Amniotic stem cell (primary cell): Measurements from ENCODE around the gene PDE4D.

Source experiments
- DNase-seq: peaks from one replicate; lab custom pipeline; 2025; lab: John Stamatoyannopoulos, UW

The PDE4D gene

DNA sequence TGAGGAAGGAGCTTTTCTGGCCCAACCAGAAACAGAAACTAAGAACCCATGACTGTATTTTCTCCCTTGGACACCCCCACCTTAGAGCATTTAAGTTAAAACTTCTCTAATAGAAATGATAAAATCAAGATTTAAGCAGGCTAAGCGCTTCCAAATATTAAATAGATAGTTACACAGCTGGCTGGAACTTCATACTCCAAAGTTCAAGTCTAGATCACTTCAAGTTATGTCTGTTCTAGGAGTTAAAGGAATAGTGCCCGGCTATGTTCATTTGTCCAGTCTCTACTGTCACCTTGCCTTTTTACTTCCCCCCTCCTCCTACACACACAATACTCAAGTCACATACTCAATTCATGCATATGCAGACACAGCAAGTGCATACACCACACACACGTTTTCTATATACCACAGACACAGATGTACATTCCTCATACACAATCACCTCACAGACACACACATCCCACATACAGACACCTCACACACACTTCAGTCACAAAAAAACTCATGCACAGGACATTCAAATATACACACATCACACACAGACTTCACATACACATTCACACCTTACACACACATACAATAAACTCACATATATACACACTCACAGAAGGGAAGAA lies 237.7 kb downstream of the PDE4D start:
- no peak for DNase-seq

GRCh38 chr5:59654691-59655090 lies 238.8 kb downstream of the PDE4D start:
- no peak for DNase-seq

DNA sequence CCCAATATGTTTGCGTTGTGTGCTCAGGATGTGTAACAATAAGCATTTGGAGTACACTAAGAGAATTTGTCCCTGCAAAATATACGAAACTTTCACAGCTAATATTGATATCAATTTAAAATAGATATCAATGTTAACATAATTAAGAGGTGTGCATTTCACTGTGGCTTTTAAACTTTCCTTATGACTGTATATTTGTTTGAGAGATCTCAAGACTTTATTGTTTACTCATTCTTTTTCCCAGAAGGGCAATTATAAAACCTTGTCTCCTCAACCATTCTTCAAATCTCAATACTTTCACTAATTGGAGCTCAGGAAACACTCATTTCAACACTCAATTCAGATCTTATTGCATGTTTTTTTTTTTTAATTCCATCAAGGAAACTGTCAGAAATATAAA lies 241.1 kb downstream of the PDE4D start:
- no peak for DNase-seq

DNA sequence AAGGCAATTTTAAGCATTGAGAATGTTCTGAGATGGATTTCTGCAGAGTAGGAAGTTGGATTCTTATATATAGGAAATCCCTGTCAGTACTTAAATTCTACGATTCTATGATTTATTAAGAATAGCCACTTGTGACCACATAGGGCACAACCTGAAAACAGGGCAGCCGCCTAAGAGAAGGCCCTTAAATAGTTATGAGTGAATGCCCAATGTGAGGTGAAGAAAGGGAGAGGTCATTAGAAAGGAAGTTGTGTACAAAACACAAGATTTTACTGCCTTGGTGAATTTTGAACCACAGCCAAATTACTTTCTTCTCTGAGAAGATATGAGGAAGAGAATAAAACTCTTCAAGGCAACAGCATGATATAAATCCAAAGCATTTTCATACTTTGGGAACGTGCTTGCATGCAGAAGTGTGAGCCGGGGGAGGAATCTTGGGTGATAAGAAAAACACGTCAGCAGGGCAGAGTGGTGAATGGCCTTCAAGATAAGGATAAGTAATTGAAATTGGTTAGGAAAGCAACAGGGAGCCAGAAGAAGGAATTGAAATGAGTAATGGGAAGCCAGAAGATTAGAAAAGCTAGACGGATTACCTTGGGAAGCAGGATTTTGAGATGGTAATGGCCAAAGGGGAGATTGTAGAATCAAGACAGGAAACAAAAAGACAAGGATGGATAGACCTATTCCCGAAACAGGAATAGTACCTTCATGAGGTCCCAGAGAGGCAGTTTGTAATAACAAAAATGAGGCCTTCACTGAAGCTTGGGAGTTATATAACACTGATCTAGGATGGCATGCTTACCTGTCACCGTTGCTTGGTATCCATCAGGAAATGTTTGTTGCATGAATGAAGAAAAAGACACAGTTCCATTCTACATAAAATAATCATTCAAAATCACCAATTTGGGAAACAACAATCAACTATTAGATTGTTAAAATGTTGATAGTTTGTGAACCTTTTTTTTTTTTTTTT lies 244.3 kb downstream of the PDE4D start:
- no peak for DNase-seq

- no peak for DNase-seq
Observed at GRCh38 chr5:59648038-59648831, 245.3 kb downstream of the PDE4D start.

- DNase-seq: no peak
Observed at GRCh38 chr5:59645380-59645779, 248.1 kb downstream of the PDE4D start.

GRCh38 chr5:59640411-59640810 lies 253.1 kb downstream of the PDE4D start:
- DNase-seq: no peak

DNA sequence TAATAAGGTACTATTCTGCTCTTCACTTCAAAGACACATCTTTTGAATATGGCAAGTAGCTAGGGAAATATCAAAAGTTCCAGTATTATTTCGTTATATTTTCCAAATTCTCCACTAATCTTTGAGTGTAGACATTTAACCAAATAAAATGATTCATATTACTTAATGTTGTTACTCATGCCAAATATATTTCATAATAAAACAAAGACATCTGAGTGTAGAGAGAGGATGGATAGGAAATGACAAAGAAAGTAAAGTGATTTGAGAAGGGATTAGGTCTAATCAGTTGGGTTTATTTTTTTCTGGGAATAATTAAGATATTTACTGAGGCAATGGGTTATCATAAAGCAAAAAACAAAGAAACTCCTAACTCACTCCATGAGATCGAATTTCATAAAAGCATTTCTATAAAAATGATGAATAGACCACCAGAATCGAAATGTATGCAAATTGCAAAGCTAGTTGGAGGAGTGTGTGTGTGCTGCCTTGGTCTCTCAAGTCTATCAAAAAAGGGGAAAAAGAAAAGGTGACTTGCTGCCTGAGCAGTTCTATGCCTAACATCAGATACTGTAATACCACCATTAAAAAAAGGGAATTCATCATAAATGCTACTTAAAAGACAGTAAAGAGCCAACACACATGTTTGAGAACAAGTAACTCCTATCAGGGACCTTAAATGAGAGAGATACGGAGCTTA lies 255.5 kb downstream of the PDE4D start:
- DNase-seq: no peak

DNA sequence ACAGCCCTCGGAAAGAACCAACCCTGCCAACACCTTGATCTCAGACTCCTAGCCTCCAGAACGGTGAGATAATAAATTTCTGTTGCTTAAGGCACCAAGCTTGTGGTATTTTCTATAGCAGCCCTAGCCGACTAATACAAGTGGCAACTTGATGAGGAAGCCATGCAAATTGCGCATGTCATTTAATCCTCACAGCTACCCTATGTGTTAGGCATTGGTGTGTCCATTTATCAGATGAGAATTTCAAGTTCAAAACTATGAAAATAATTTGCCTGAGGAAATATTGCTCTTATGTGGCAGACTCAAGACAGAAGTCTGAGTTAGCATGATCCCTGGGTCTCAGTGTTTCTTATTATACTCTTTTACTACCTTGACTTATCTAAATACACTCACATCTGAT lies 264.0 kb downstream of the PDE4D start:
- no peak for DNase-seq

GRCh38 chr5:59628062-59628828 lies 265.3 kb downstream of the PDE4D start:
- no peak for DNase-seq

DNA sequence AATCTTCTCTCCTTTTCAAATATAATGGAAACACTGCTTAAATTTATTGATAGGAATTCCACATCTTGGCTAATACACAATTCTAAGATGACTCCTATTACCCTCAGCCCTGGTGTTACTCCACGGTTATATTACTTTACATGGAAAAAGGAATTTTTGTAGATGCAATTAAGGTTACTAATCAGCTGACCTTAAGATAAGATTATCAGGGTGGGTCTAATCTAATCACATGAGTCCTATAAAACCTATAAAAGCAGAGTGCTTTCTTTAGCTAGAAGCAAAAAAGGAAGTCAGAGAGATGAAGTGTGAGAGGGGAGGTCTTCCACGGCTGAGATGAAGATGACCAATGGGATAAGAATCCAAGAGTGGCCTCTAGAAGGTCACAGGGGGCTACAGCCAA lies 268.6 kb downstream of the PDE4D start:
- DNase-seq: no peak

GRCh38 chr5:59622848-59623247 lies 270.7 kb downstream of the PDE4D start:
- no peak for DNase-seq

DNA sequence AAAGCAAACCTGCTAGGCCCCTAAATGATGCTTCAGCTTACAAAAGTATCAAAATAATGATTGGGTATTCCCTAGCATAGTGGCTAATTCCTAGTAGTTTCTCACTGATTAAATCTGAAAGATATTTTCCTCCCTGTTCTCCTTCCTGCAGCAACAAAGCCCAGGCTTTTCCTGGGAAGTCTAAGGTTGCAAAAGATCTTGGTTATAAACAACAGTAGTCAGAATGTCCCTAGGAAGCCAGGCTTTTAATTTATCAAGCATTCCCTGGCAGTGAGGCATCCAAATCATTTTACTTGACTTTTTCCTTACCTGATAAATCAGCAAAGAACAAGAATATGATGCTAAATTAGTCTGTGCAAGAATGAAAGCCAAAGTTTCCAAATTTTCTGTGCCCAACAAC lies 272.0 kb downstream of the PDE4D start:
- DNase-seq: no peak

DNA sequence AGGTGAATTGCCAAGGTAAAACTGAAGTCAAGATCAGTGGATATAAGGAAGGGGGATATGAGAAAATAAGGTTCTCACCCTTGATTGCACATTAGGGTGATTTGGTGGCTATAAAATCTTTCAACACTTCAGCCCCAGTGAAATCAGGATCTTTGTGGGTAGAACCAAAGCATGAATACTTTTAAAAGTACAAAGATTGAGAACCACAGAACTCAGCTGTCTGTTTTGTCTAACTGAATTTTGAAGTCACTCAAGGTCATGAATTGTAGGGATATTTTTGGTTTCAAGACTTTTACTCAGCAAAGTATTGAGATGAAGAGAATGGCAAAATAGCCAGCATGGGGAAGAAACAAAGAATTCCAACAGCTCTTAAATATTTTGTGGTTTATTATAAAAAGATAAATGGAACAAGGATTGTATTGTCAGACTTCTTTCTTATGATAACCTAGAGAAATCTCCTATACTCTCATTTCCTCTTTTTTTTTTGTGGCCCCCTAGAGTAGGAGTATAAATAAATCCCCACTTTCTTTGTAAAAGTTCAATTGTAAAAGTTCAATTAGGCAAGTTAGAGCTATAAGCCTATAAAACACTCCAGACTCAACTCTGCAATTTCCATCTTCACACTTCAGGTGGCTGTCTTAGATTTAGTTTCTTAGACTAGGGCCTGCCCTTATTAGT lies 272.9 kb downstream of the PDE4D start:
- no peak for DNase-seq

DNA sequence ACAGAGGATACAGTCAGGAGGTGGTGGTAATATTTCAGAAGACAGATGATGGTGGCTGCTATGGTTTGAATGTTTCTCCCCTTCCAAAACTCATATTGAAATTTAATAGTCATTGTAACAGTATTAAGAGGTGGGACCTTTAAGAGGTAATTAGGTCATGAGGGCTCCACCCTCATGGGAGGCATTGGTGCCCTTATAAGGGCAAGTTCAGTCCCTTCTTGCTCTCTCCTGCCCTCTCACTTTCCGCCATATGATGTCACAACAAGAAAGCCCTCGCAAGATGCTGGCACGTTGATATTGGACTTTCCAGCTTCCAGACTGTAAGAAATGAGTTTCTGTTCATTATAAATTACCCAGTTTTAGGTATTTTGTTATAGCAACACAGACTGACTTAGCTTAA lies 274.9 kb downstream of the PDE4D start:
- DNase-seq: no peak

DNA sequence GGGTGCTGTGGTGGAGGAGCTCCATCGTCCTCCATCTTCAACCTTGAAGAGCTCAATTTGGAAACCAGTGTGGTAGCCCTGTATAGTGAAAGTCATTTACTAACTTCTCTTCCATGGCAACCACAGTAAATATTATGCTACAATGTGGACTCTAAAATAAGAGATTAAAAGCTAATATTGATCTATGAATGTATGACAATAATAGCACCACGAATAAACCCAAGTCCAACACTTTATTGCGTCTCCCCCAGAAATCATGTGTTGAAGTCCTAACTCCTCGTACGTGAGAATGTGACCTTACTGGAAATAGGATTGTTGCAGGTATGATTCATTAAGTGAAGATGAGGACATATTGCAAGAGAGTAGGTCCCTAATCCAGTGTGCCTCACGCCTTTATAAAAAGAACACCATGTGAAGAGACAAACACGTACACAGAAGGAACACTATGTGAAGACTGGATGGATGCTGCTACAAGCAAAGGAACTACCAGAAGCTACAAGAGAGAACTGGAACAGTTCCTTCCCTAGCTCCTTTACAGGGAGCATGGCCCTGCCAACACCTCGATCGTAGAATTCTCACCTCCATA lies 276.2 kb downstream of the PDE4D start:
- DNase-seq: no peak

GRCh38 chr5:59616413-59616812 lies 277.1 kb downstream of the PDE4D start:
- DNase-seq: no peak

GRCh38 chr5:59615272-59615671 lies 278.3 kb downstream of the PDE4D start:
- no peak for DNase-seq

DNA sequence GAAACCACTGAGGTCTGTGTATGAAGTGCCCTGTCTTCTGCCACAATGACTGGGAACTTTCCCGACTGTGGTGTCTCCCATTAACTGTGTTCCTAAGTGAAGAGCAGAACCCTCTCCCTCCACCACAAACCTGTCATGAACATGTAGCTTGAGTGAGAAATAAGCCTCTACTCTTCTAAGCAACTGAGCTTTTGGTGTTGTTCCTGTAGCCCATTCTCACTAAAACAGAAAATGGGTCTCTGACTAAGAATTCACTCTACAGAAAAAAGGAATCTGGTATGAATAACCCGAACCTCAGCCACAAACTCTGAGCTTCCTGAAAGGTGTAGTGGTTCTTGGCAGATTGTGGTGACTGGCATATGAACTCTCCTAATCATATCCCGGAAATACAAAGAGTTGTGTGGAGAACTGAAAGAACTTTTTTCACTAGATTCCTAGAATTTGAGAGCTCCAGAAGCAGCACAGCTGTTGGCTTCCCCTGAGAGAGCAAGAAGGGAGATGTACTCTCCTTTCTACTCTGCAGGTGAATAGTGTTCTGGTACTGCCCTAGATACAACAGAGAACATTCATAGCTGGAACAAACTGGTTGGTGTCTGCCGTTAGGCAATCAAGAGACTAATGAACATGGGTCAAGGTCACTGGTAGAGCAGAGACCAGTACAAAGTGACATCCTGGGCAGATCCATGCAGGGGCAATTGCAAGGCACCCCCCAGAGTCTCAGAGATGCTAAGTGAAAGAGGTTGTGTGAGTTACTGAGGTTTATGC lies 283.8 kb downstream of the PDE4D start:
- no peak for DNase-seq

DNA sequence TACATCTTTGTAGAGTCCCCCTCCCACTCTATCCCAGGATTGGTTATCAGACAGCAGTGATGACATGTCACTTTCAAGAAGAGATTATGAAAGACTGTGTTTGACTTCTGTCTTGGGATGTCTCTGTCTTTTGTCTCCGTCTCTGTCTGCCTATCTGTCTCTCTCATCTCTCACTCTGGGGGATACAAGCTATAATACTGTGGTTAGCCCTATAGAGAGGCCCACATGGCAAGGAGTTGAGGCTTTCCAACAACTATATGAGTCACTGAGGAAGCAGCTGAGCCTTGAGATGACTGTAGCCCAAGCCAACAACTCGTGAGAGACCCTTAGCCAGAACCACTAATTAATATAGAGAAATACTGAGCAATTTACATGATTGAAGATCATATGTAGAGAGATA lies 284.8 kb downstream of the PDE4D start:
- DNase-seq: no peak
